GM19463 (cell line): Measurements from ENCODE around the gene IGF1R.

Source experiments
- ATAC-seq: cut with Tn5 transposase; IDR thresholded peaks from one replicate; pipeline ENCODE4 v1.9.1; 2021; ENCODE audit warnings: mild to moderate bottlenecking, moderate library complexity; ENCODE audit not compliant: unreplicated experiment

Gene IGF1R

DNA sequence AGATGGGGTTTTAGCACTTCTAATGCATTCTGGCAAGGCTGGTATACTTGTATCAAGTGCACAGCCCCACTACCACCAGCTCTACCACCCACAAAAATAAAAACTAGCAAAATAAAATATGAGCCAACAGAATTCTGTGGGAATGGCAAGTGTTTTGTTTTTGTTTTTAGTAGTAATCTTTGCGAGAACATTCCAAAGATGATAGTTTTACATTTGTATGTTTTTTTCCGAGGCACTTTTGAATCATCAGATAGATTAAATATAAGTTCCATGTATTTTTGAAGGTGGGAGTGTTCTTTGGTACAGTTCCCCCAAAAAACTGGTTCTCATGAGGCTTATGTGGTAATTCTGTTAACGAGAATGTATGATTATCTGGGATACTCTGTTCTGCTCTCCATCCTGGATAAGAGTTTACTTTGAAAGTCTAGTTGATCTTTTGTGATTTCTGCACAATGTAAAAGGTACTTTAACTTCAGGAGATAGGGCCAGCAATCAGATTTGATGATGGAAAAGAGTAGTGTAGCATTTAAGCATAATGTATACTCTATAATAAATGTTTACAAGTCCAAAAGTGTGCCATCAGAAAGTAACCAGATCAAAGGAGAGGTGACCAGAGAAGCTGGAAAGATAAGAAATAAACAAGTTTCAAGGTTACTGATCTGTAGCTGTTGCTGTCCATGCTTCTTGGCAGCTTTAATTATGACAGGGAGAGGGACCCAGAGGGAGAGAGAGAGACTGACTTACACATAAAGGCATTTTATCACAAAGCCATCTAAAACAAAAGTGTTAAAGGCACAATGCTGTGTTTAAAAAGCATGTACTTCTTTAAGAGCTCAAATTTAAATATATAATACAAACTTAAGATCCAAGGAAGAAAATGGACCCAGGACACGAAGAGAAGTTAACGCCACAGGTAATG lies 228.4 kb downstream of the IGF1R start:
- no peak for ATAC-seq

- no peak for ATAC-seq
These were observed 229.8 kb downstream of the IGF1R start for GRCh38 chr15:98878172-98878571.

GRCh38 chr15:98878862-98879261 lies 230.5 kb downstream of the IGF1R start:
- ATAC-seq, result no peak

GRCh38 chr15:98881526-98882520 lies 233.5 kb downstream of the IGF1R start:
- ATAC-seq, result no peak

- no peak for ATAC-seq
These were observed 235.1 kb downstream of the IGF1R start for GRCh38 chr15:98883478-98883877.

GRCh38 chr15:98884894-98885293 lies 236.6 kb downstream of the IGF1R start:
- ATAC-seq, result no peak

GRCh38 chr15:98887976-98888375 lies 239.6 kb downstream of the IGF1R start:
- no peak for ATAC-seq

GRCh38 chr15:98888820-98889479 lies 240.6 kb downstream of the IGF1R start:
- ATAC-seq, result no peak

DNA sequence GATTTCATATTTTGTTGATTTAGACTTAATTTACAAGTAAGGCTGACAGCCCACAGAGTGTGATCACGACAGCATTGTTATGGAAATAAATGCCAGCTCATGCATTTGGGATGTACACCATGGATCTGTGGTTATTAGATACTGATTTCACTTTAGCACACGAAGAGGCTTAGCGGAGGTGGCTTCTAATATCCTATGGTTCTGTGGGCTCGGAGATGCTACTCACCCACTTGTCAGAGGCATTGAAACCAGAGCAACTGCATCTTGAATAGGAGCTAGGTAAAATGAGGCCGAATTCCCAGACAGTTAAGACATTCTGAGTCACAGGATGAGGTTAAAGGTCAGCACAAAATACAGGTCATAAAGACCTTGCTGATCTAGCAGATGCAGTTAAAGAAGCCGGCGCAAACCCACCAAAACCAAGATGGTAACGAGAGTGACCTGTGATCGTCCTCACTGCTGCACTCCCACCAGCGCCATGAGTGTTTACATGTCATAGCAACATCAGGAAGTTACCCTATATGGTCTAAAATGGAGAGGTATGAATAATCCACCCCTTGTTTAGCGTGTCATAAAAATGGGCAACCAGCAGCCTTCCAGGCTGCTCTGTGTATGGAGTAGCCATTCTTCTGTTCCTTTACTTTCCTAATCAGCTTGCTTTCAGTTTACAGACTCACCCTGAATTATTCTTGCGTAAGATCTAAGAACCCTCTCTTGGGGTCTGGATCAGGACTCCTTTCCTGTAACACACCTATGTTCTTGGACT lies 241.8 kb downstream of the IGF1R start:
- ATAC-seq, result no peak

- ATAC-seq, result no peak
These were observed 243.0 kb downstream of the IGF1R start for GRCh38 chr15:98891301-98891700.

GRCh38 chr15:98893401-98893800 lies 245.1 kb downstream of the IGF1R start:
- ATAC-seq, result no peak

GRCh38 chr15:98894312-98894711 lies 246.0 kb downstream of the IGF1R start:
- ATAC-seq, result no peak

DNA sequence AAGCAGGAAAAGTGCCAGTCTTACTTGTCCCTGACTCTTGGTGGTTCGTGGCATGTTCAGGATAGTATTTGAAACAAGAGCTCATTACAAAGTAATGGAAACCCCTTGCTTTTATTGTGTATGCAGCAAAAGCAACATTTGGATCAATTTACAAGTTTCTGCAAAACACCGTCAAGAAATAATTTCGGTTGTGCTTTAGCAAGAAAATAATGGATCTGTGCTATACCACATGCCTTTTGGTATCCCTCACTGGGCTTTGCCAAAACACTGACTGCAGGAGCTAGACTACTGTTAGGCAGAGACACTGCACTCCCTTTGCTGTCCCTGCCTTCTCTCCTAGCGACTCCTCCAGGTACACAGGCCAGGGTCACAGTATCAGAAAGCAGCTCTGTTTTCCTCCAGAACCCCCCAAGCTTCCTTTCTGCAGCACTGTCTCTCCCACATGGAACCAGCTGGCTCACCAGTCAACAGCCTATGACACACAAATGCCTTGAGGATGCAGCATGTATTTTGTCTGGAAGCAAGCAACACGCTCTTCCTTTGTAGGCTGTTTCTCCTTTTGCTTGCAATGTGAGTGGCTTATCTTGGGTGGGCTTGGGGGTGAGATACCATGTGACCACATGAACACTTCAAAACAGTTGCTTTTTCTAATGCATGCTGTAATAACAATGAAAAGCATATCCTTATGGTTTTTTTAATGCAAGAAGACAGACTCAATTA lies 247.8 kb downstream of the IGF1R start:
- no peak for ATAC-seq

DNA sequence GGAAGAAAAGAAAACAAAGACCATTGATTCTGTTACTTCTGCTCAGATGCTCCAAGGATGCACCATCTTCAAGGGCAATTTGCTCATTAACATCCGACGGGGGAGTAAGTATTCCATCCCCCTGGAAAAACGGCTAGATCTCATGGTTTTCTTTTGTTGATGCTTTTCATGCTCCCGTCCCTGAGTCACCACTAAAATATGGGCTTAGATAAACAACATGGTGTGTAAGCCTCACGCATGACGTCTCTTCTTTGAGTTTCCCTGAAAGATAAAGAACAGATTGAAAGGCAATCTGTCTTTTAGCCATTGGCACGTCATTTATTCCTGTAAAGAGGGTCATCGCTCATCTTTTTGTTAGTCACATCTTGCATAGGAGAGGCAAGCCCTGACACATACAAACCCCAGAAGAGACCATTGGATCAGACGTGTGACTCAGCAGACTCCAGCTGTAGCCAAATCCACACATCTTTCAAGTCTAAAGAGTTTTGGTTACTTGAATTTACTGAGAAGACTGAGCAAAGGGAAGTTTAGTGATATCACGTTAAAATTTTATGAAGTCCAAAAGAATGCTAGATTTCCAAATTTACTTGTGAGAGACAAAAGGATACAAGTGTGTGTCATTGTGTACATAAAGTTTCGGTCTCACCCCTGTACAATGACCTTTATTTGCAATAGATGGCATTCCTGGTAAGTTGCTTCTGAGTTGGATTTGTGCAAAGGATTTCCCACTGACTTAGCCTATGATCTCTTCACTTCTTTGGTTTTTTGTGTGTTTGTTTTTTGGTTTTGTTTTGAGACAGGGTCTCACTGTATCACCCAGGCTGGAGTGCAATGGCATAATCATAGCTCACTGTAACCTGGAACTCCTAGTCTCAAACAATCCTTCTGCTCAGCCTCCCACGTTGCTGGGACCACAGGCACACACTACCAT lies 248.7 kb downstream of the IGF1R start:
- ATAC-seq, result no peak

- no peak for ATAC-seq
These were observed 249.8 kb downstream of the IGF1R start for GRCh38 chr15:98898122-98898521.

GRCh38 chr15:98899272-98900021 lies 251.1 kb downstream of the IGF1R start:
- ATAC-seq, result no peak

- no peak for ATAC-seq
These were observed 252.0 kb downstream of the IGF1R start for GRCh38 chr15:98900356-98900755.
